Erythroblast (primary cell): Measurements from ENCODE around the gene MMRN2.
"Not testable (repeated sequence)": the region's sequence is repeated elsewhere in the genome, so short reads cannot be mapped to it uniquely, and the experiment has no call there.

ENCODE experiments used
- GATA1 ChIP-seq: IDR thresholded peaks from 2 replicates; pipeline ENCODE4 v1.6.1; 2011; ENCODE audit warnings: low read depth, mild to moderate bottlenecking, control low read depth, low read length, moderate library complexity
- POLR2A ChIP-seq: IDR thresholded peaks from 2 replicates; pipeline ENCODE4 v1.6.1; 2011; ENCODE audit warnings: mild to moderate bottlenecking, low read length

- TF ChIP-seq POLR2A, GATA1: not testable (repeated sequence)
These were observed 9.6 kb downstream of the MMRN2 start for GRCh38 chr10:86947806-86948205.
